ENCODE results near the gene BCL11B.

GRCh38 chr14:99260587-99261551 is 11.1 kb downstream of the BCL11B start:
- TF ChIP-seq GATA2 (IDR thresholded peaks at IDR 0.05; ENCODE audit: low read depth, low read length) (no peak), GATA3 (IDR thresholded peaks at IDR 0.05; ENCODE audit: low read depth, low read length) (no peak)

Data from SH-SY5Y (cell line).